ENCODE data around the gene SERHL2.
"Not testable (repeated sequence)": the region's sequence is repeated elsewhere in the genome, so short reads cannot be mapped to it uniquely, and the experiment has no call there.

Gene SERHL2

DNA sequence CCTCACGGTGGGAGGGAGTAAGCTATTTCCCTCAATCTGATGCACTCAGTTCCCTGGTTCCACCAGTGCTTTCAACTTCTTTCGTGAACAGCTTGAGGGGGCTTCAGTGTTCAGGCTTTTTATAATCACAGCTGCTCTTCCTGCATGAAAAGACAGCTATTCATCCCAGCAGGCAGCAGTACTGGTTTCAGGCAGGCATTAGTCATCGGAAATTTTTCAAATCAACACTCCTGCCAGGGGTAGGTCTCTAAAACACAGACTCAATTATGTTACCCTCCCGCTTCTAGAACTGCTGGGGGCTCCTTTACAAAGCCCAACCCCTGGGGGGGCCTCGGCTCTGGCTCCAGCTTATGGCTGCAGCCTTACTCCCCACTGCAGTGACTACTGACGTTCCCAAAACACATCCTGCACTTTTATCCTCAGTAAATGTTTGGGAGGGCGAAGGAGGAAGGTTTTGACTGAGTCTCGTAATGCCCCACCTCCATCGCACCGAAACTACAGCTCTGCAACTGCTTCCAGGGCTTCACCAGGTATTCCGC is 55.1 kb downstream of the SERHL2 start:
- DNase-seq: no peak

DNA sequence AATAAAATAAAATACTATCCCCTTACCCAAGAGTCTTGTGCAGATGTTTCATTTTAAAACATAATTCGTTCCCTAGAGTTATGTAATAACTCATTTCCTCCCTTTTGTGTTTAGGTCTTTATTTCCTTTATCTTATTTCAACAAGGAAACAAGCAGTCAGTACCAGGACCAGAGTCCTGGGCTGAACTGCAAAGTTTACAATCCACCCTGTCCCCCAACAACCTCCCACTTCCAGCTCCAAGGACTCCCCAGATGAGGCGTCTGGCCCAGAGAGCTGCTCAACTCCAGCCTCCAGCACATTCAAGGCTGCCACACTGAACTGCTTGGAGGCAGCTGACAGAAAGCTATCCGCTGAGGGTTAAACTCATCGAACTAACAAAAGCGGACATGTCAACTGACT is 56.4 kb downstream of the SERHL2 start:
- DNase-seq: no peak

DNA sequence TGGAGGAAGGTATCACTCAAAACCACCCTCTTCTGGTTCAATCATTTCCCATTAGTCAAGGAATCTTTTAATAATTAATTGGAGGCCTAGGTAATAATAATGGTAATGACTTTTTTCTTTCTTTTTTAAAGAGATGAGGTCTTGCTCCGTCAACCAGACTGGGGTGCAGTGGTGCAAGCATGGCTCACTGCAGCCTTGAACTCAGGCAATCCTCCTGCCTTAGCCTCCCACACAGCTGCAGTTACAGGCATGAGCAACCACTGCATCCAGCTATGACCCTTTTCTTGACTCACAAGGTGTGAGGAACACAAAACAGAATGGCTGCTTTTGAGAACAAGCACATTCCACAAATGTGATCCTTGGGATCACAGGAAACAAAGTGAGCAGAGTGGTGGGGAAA is 57.3 kb downstream of the SERHL2 start:
- no peak for DNase-seq

DNA sequence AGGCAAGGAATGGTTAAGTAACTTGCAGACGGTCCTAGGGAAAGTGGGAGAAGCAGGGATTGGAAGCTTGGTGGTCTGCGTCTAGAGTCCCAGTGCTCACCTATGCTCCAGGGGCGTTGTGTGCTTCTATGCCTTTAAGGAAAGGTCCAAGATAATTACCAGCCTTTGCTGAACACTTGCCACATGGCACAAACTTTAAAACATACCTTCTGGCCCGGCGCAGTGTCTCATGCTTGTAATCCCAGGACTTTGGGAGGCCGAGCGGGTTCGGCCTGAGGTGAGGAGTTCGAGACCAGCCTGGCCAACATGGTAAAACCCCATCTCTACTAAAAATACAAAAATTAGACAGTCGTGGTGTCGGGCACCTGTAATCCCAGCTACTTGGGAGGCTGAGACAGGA is 58.6 kb downstream of the SERHL2 start:
- no peak for DNase-seq

DNA sequence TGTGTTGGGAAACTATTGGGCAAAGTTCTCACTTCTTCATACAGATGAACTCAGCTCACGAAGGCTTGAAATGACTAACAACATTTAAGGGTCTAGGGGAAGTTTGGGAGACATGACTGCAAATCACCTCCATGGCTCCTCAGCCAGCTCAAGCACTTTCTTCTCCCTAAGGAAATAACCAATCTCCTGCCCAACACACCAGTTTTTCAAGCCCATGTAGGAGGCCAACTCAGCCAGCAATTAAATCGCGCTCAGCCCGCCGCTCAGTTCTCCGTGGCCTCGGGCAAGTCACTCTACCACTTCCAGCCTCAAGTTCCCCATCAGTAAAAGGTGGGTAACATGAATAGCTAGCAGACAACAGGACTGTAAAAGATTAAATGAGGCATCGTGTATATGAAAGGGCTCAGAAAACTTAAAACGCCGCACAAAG is 60.1 kb downstream of the SERHL2 start:
- no peak for DNase-seq

DNA sequence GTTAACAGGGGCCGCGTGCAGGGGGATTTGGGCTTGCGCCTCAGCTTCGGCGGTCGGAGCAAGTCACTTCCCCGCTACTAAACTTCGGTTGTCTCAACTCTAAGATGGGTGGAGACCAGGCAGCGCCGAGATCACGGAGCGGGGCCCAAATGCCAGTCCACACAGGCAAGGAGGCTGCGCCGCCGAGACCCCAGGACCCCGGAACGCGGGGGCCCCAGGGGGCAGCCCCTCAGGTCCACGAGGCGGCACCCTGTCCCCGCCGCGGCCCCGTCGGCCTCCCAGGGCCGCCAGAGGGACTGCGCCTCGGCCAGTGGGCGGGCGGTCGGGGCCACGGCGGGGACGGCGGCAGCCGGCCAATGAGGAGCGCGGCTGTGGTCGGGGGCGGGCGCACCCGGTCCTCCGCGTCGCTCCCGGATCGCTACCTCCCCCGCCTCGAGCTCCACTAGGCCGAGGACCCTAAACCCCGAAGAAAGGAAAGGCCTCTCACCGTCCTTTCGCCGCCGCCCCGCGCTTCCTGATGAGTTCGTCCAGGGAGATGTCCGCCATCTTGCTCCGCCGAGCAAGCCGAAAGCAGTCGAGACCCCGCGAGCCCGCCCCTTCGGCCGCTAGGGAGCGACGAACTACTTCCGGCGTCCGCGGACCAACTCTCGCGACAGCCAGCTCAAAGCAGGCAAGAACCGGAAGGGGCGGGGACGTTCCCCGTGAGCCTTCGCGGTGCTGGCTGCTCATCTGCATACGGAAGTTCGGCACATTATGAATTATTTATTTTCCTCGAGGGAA is 60.7 kb downstream of the SERHL2 start, which contains the start of gene POLDIP3:
Gene POLDIP3, minus strand, starts transcription at position 572 of the 780 bp plus-strand sequence. Its CDS starts 26 bp downstream, at position 546.
- peak; percentile 59 to 89 for DNase-seq

DNA sequence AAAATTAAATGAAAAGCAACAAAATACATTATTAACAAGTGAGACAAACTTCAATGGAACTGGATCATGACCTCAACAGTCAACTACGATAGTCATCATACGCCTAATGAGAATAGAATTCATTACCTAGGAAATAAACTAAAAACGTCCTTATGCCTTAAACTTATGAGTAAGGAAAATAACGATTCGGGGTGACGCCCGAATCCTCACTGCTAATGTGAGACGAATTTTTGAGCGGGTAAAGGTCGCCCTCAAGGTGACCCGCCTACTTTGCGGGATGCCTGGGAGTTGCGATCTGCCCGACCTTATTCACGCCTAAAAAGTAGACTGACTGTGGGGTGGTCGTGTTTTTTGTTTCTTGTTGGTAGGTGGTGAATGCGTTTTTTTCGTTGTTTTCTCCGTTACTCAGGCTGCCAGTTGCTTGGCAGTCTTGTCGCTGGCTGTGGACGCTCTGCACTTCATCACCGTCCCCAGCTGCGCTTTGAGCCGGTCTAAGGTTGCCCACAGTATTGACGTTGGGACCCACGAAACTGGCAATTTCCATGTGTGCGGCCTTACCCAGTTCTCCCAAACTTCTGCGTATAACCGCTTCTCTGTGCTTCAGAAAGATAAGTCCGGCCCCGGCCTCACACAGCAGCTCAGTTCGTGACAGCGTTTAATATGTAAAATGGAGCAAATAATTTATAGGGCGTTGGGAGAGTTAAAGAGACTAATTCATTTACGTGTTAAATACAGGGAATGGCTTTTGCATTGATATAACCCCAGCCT is 61.5 kb downstream of the SERHL2 start:
- DNase-seq: peak; percentile 53 to 89

DNA sequence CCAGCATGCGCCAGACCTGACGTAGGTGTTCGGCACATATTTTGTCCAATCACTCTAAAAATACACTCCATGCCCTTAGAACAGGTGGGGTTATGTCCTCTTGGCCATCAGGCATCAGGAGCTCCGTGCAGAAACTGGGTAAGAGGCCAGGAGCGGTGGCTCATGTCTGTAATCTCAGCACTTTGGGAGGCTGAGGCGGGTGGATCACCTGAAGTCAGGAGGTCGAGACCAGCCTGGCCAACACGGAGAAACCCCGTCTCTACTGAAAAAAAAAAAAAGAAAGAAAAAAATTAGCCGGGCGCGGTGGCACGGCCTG is 62.1 kb downstream of the SERHL2 start:
- DNase-seq: not testable (repeated sequence)

DNA sequence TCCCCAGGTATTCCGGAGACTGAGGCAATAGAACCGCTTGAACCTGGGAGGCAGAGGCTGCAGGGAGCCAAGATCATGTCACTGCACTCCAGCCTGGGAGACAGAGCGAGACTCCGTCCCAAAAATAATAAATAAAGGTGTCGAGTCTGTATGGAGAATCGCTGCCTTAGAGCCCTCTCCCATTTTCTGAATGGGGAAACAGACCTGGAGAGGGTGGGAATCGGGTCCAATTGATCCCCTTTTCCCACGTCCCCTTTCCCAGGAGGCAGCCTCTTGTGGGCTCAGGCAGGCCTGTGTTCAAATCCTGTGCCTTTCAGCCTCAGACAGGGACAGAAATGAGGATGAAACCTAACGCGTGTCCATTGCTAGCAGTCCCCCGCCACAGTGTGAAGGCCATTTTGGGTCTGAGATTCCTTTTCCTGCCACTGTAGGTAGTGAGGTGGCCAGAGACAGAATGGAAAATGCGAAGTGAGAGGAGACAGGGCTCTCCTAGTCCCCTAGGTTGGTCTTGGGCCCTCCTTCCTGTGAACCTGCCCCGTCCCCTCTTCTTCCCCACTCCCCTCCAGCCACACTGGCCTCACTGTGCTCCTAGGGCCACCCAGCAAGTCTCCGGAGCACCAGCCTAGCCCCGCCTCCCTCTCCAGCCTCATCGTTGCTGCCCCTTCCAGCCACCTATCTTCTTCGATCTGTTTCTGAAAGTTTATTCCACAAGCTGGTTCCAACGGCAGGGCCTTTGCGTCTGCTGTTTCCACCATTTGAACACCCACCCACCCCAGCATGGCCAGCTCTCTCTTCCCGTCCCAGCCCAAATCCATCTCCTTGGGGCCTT is 63.6 kb downstream of the SERHL2 start:
- no peak for DNase-seq

DNA sequence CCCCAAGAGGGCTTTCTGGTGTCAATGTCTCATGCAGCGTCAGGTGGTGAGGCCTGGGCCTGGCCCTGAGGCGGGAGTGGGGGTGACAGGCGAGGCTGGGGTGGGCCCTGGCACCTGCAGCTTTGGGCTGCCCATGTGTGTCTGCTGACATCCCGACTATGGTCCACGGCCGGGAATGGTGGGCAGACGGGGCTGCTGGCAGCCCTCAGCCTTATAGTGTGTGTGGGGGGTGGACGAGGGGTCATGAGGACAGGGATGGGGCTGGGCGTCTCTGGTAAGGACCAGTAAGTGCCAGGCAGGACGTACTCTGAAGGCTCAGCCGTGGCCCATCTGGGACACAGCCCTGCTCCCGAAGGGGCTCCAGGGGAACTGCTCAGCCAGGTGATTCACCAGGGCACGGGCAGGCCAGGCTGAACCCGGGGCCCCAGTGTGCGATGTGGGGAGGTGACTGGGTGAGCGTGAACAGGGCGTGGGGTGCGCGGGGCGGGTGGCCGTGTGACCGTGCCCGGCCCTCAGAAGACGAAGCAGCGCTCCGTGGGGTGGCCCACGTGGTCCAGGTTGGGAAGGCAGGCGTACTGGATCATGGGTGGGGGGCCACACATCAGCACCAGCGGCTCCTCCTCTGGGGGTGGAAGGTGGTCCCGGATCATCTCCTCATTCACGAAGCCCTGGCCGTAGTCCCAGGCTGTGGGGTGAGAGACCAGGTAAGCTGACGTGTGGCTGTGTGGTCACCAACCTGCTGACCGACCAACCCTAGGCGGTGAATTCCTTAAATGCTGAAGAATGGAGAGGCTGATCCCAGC is 65.7 kb downstream of the SERHL2 start:
- no peak for DNase-seq

DNA sequence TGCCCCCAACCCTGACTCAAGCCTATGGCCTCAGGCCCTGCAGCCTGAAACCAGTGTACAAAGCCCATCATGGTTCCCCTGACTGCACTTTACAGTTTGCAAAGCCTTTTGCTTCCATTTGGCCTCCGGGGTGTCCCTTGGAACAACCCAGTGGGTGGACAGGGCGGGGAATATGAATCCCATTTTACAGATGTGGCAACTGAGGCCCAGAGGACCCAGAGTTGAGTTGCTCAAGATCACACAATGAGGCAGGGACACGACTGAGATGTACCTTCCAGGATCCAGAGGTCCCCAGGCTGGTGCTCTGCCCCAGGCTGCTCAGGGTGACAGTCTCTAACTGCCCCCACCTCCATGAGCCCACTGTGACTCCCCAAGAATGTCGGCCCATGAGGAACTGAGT is 66.3 kb downstream of the SERHL2 start:
- no peak for DNase-seq

DNA sequence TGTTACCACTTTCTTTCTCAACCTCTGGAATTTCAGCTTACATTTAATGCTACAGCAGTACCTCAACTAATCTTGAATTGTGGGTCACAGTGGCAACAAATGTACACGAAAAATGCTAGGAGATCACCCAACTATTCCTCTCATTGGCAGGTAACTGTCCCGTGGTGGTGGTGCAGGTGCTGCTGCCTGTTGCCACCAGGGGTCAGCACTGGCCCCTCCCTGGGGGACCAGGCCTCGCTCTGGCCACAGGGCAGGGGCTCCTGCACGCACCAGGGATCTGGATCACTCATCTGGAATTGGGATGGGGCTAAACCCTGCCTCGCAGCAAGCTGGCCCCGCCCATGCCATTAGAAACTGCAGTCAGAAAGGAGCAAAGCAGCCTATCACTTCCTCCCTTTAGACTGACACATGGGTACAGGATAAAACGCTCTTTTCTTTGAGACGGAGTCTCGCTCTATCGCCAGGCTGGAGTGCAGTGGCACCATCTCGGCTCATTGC is 67.8 kb downstream of the SERHL2 start:
- no peak for DNase-seq

DNA sequence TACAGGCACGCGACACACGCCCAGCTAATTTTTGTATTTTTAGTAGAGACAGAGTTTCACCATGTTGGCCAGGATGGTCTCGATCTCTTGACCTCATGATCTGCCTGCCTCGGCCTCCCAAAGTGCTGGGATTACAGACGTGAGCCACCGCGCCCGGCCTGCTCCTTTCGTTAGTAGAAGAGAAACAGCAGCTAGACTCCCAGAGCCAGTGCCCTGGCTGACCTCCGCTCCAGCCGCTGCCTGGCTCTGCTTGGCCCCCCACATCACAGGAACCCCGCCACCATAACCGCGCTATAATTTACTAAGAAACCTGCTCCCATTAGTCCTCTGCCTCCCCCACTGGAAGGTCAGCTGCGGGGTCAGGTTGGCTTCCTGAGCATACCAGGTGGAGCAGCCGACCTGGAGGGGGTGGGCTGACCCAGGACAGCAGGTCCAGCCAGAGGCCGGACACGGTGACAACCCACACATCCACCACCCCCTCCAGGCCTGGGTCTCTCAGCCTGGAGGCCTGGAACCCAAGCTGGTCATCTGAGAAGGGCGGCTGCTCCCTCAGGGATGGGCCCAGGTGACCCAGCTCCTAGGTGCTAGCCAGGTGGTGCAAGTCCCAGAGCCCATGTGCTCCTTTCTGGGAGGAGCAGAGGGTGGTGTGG is 68.4 kb downstream of the SERHL2 start:
- DNase-seq: no peak

DNA sequence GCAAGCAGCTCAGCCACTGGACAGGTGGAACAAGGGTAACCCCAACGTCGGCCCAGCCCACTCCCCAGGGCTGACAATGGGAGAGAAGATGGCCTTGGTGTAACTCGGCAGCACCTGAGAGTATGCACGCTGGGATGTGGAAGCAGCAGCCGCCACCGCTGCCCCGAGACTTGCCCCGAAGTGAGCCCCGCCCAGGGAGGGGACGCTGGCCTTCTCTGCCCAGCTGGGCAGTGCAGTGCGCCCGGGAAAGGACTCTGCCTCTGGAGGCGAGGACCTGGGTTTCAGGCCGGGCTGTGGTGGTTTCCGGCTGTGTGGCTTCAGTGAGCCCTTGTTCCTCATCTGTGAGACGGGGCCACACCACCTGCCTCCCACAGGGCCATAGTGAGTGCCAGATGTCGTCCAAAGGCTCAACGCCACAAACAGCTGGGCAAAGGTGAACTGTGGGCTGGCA is 69.6 kb downstream of the SERHL2 start:
- no peak for DNase-seq

Data from cerebellar nuclear complex (tissue), 1 donor.